Hematopoietic multipotent progenitor cell treated with erythropoietin and hydrocortisone succinate and interleukin-3 and kit ligand, for 17 days (in vitro differentiated cells): ENCODE results near the gene SGPP1.
"Not testable (repeated sequence)": the region's sequence is repeated elsewhere in the genome, so short reads cannot be mapped to it uniquely, and the experiment has no call there.

Experiments used
- DNase-seq: peaks from one replicate; pipeline ENCODE4 v3.0.0-alpha.2; 2015; ENCODE audit warnings: low spot score

The SGPP1 gene

GRCh38 chr14:63673255-63673654 is 54.6 kb downstream of the SGPP1 start:
- no peak for DNase-seq

GRCh38 chr14:63672417-63673180 is 55.3 kb downstream of the SGPP1 start:
- no peak for DNase-seq

GRCh38 chr14:63671987-63672386 is 55.9 kb downstream of the SGPP1 start:
- no peak for DNase-seq

GRCh38 chr14:63670692-63671091 is 57.2 kb downstream of the SGPP1 start:
- DNase-seq = no peak

GRCh38 chr14:63666335-63666734 is 61.5 kb downstream of the SGPP1 start:
- DNase-seq = no peak

- DNase-seq = no peak
Observed at GRCh38 chr14:63663428-63664341, 64.2 kb downstream of the SGPP1 start.

GRCh38 chr14:63662776-63663175 is 65.1 kb downstream of the SGPP1 start:
- no peak for DNase-seq

- DNase-seq = not testable (repeated sequence)
Observed at GRCh38 chr14:63661881-63662280, 66.0 kb downstream of the SGPP1 start.

- no peak for DNase-seq
Observed at GRCh38 chr14:63659726-63660125, 68.1 kb downstream of the SGPP1 start.

GRCh38 chr14:63656194-63656593 is 71.7 kb downstream of the SGPP1 start:
- no peak for DNase-seq

GRCh38 chr14:63654936-63655335 is 72.9 kb downstream of the SGPP1 start:
- DNase-seq = no peak

GRCh38 chr14:63654346-63654745 is 73.5 kb downstream of the SGPP1 start:
- DNase-seq = no peak

GRCh38 chr14:63652406-63652805 is 75.5 kb downstream of the SGPP1 start:
- DNase-seq = no peak

GRCh38 chr14:63650256-63650952 is 77.5 kb downstream of the SGPP1 start:
- peak; percentile 21 for DNase-seq

- DNase-seq = no peak
Observed at GRCh38 chr14:63647696-63648410, 80.0 kb downstream of the SGPP1 start.

GRCh38 chr14:63644741-63645140 is 83.1 kb downstream of the SGPP1 start:
- DNase-seq = no peak

- no peak for DNase-seq
Observed at GRCh38 chr14:63642656-63643382, 85.0 kb downstream of the SGPP1 start.

- DNase-seq = peak; percentile 96
Observed at GRCh38 chr14:63642229-63642611, 85.6 kb downstream of the SGPP1 start.

GRCh38 chr14:63641473-63642228 is 86.2 kb downstream of the SGPP1 start, which contains the start of gene WDR89:
TSS of gene WDR89 (minus strand) at chr14:63641871. CDS start at chr14:63599942, 41,929 bp downstream.
- peak; percentile 98 for DNase-seq

GRCh38 chr14:63638493-63638892 is 89.4 kb downstream of the SGPP1 start:
- DNase-seq = peak; percentile 51
